22Rv1 (cell line): Measurements from ENCODE around the gene PNLDC1.
"Not testable (repeated sequence)": the region's sequence is repeated elsewhere in the genome, so short reads cannot be mapped to it uniquely, and the experiment has no call there.

Experiments
- H3K27ac ChIP-seq: fragments of 450-650 bp; 2 replicates; pipeline ENCODE4 v1.5.1; 2017
- CTCF ChIP-seq: fragments of 450-650 bp; IDR thresholded peaks from 2 replicates; pipeline ENCODE4 v1.5.1; 2017; ENCODE audit warnings: mild to moderate bottlenecking
- ZFX ChIP-seq: fragments of 450-650 bp; IDR thresholded peaks from 2 replicates; pipeline ENCODE4 v1.6.1; 2017; ENCODE audit warnings: antibody characterized with exemption, borderline replicate concordance

Gene PNLDC1

GRCh38 chr6:159862103-159862502, 62.0 kb downstream of the PNLDC1 start:
- no peak overlapping the region for H3K27ac ChIP-seq
- no peak for TF ChIP-seq ZFX
- TF ChIP-seq CTCF = no peak

GRCh38 chr6:159863341-159863740, 63.3 kb downstream of the PNLDC1 start:
- H3K27ac ChIP-seq = not testable (repeated sequence)
- TF ChIP-seq CTCF = peak; percentile 53

- no peak overlapping the region for H3K27ac ChIP-seq
- no peak for TF ChIP-seq CTCF
- TF ChIP-seq ZFX = no peak
Observed at GRCh38 chr6:159865226-159865920, 65.3 kb downstream of the PNLDC1 start.

GRCh38 chr6:159866286-159867247, 66.5 kb downstream of the PNLDC1 start:
- no peak for TF ChIP-seq ZFX
- no peak for TF ChIP-seq CTCF

More at GRCh38 chr6:159866286-159867247, 66.5 kb downstream of the PNLDC1 start:
- no peak overlapping the region for H3K27ac ChIP-seq
